C4-2B (cell line): ENCODE data around the gene SPAG9.

Experiments
- CTCF ChIP-seq: fragments of 450-650 bp; conservative IDR thresholded peaks from 2 replicates; pipeline ENCODE4 v1.5.1; 2017; ENCODE audit warnings: mild to moderate bottlenecking
- ZFX ChIP-seq: fragments of 450-650 bp; IDR thresholded peaks from 2 replicates; pipeline ENCODE4 v1.6.1; 2017

GRCh38 chr17:51150932-51151331 is 30.3 kb upstream of the SPAG9 start:
- TF ChIP-seq CTCF: no peak
- no peak for TF ChIP-seq ZFX
